Measurements from ENCODE around the gene NCAM1. TPM values are rescaled to one million over a fixed set of nuclear protein-coding genes. Genes with fewer than 3 reads are reported as not detected.

NCAM1 gene
- total RNA-seq, 1 experiment from 2014 or later, result 0.22 TPM

DNA sequence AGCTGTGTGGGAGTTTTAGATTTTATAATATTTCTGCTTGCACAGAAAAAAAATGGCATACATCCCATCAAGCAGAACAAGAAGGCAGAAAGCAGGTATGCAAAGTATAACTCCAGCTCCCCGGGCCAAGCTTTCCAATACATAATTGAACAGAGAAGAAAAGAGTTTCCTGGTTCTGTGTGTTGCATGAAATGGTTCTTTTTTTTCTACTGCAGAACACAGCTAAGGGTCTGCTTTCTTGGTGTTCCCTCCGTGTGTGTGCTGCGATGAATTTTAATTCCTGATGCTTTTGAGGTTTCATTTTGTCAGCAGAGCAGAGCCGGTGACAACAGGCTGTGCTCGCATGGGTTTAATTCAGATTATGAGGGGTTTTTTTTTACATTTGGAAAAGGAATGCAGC is 282.5 kb downstream of the NCAM1 start:
- Histone ChIP-seq H3K9ac (ENCODE audit: low read length) (no peak overlapping the region), H3K27me3 (ENCODE audit: insufficient read depth, low read length) (peaks cover 81% of the 10 kb centered on the region), H3K36me3 (ENCODE audit: control insufficient read depth in 1 of 2, insufficient read depth in 2 of 2, low read length in 2 of 2) (no peaks in the 10 kb centered on the region), H3K4me3 (replicated peaks in 1 of 2; ENCODE audit: low read depth in 1 of 2, low read length in 2 of 2) (no peak overlapping the region), H3K79me2 (ENCODE audit: insufficient read depth, low read length) (no peaks in the 10 kb centered on the region), H3K9me3 (ENCODE audit: control insufficient read depth in 1 of 2, insufficient read depth in 1 of 2, low read depth in 1 of 2, low read length in 2 of 2) (no peaks in the 10 kb centered on the region), H4K20me1 (ENCODE audit: insufficient read depth) (no peaks in the 10 kb centered on the region), H3K4me2 (ENCODE audit: low read length) (no peak overlapping the region), H3K9me2 (ENCODE audit: insufficient read depth) (no peaks in the 10 kb centered on the region), H3K4me1 (ENCODE audit: control insufficient read depth in 1 of 2, insufficient read depth in 2 of 2, low read length in 2 of 2) (no peaks in the 10 kb centered on the region), H2AFZ (ENCODE audit: low read depth, low read length, poor library complexity, severe bottlenecking) (no peak overlapping the region), H3K27ac (ENCODE audit: low read depth, low read length) (no peak overlapping the region)
- POLR2A ChIA-PET, result no interaction called here
- CTCF ChIA-PET, result no interaction called here
- intact Hi-C loops (cut with micrococcal nuclease), result no loop called here
- RAD21 ChIA-PET (ENCODE audit: low non-redundant PET in 1 of 2, low total read pairs in 2 of 2, uncharacterized antibody in 2 of 2, unreplicated experiment in 2 of 2), result no interaction called here
- BruUV-seq (replicated peaks), result no TSS peak
- TF ChIP-seq YY1 (IDR thresholded peaks at IDR 0.05; ENCODE audit: extremely low read depth, insufficient replicate concordance, low read depth, low read length) (no peak), POLR2A (IDR thresholded peaks at IDR 0.05; ENCODE audit: borderline replicate concordance, extremely low read depth, insufficient read depth, insufficient read length) (no peak), EZH2 (IDR thresholded peaks at IDR 0.05) (no peak), POLR2AphosphoS5 (IDR thresholded peaks at IDR 0.05; ENCODE audit: low read depth, low read length) (no peak), SIN3A (IDR thresholded peaks at IDR 0.05; ENCODE audit: low read depth) (no peak), SRF (IDR thresholded peaks at IDR 0.05; ENCODE audit: low read depth) (no peak), CBX3 (IDR thresholded peaks at IDR 0.05; ENCODE audit: low read depth) (no peak)
- TF ChIP-seq, protein P1, sequence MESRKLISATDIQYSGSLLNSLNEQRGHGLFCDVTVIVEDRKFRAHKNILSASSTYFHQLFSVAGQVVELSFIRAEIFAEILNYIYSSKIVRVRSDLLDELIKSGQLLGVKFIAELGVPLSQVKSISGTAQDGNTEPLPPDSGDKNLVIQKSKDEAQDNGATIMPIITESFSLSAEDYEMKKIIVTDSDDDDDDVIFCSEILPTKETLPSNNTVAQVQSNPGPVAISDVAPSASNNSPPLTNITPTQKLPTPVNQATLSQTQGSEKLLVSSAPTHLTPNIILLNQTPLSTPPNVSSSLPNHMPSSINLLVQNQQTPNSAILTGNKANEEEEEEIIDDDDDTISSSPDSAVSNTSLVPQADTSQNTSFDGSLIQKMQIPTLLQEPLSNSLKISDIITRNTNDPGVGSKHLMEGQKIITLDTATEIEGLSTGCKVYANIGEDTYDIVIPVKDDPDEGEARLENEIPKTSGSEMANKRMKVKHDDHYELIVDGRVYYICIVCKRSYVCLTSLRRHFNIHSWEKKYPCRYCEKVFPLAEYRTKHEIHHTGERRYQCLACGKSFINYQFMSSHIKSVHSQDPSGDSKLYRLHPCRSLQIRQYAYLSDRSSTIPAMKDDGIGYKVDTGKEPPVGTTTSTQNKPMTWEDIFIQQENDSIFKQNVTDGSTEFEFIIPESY (IDR thresholded peaks at IDR 0.05; ENCODE audit: extremely low read depth, insufficient replicate concordance, low read length), result no peak
- TF ChIP-seq, protein P2, sequence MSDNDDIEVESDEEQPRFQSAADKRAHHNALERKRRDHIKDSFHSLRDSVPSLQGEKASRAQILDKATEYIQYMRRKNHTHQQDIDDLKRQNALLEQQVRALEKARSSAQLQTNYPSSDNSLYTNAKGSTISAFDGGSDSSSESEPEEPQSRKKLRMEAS (IDR thresholded peaks at IDR 0.05), result no peak
- DNase-seq (ENCODE audit: low read depth, low spot score) (no peak), ATAC-seq (no peak)

DNA sequence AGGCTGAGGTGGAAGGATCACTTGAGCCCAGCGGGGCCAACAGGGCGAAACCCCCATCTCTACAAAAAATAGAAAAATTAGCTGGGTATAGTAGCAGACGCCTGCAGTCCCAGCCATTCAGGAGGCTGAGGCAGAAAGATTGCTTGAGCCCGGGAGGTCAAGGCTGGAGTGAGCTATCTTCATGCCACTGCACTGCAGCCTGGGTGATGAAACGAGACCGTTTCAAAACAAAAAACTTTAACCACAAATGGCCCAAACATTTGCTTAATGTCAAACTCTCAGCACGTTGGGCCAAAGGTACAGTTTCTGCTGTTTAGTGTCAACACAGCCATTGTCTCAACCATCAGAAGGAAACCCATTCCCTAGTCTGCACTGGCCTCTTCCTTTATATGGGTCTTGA is 284.0 kb downstream of the NCAM1 start:
- H3K36me3 ChIP-seq (ENCODE audit: control insufficient read depth in 1 of 2, insufficient read depth in 2 of 2, low read length in 2 of 2), result no peaks in the 10 kb centered on the region
- RAD21 ChIA-PET (ENCODE audit: low non-redundant PET in 1 of 2, low total read pairs in 2 of 2, uncharacterized antibody in 2 of 2, unreplicated experiment in 2 of 2), result no interaction called here
- TF ChIP-seq SRF (IDR thresholded peaks at IDR 0.05; ENCODE audit: low read depth) (no peak), ZNF274 (IDR thresholded peaks at IDR 0.05; ENCODE audit: low read depth, low read length) (no peak), POLR2AphosphoS5 (IDR thresholded peaks at IDR 0.05; ENCODE audit: low read depth, low read length) (no peak)
- TF ChIP-seq, protein P3, sequence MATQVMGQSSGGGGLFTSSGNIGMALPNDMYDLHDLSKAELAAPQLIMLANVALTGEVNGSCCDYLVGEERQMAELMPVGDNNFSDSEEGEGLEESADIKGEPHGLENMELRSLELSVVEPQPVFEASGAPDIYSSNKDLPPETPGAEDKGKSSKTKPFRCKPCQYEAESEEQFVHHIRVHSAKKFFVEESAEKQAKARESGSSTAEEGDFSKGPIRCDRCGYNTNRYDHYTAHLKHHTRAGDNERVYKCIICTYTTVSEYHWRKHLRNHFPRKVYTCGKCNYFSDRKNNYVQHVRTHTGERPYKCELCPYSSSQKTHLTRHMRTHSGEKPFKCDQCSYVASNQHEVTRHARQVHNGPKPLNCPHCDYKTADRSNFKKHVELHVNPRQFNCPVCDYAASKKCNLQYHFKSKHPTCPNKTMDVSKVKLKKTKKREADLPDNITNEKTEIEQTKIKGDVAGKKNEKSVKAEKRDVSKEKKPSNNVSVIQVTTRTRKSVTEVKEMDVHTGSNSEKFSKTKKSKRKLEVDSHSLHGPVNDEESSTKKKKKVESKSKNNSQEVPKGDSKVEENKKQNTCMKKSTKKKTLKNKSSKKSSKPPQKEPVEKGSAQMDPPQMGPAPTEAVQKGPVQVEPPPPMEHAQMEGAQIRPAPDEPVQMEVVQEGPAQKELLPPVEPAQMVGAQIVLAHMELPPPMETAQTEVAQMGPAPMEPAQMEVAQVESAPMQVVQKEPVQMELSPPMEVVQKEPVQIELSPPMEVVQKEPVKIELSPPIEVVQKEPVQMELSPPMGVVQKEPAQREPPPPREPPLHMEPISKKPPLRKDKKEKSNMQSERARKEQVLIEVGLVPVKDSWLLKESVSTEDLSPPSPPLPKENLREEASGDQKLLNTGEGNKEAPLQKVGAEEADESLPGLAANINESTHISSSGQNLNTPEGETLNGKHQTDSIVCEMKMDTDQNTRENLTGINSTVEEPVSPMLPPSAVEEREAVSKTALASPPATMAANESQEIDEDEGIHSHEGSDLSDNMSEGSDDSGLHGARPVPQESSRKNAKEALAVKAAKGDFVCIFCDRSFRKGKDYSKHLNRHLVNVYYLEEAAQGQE (IDR thresholded peaks at IDR 0.05; ENCODE audit: low read depth), result no peak
- TF ChIP-seq, protein P1 (IDR thresholded peaks at IDR 0.05; ENCODE audit: extremely low read depth, insufficient replicate concordance, low read length), result no peak

More for the DNA sequence above, 284.0 kb downstream of the NCAM1 start:
- no peak overlapping the region for H3K27ac ChIP-seq (ENCODE audit: low read depth, low read length)
- H3K9me3 ChIP-seq (ENCODE audit: control insufficient read depth in 1 of 2, insufficient read depth in 1 of 2, low read depth in 1 of 2, low read length in 2 of 2), result no peaks in the 10 kb centered on the region
- no peaks in the 10 kb centered on the region for H3K79me2 ChIP-seq (ENCODE audit: insufficient read depth, low read length)
- DNase-seq (ENCODE audit: low read depth, low spot score), result no peak
- H3K9me2 ChIP-seq (ENCODE audit: insufficient read depth), result no peaks in the 10 kb centered on the region
- intact Hi-C loops (cut with micrococcal nuclease), result no loop called here
- no peak overlapping the region for H3K9ac ChIP-seq (ENCODE audit: low read length)
- H3K27me3 ChIP-seq (ENCODE audit: insufficient read depth, low read length), result peaks cover 83% of the 10 kb centered on the region
- no peak overlapping the region for H2AFZ ChIP-seq (ENCODE audit: low read depth, low read length, poor library complexity, severe bottlenecking)
- ChIA-PET POLR2A (no interaction called here), CTCF (no interaction called here)
- ATAC-seq, result no peak
- H4K20me1 ChIP-seq (ENCODE audit: insufficient read depth), result no peaks in the 10 kb centered on the region
- no TSS peak for BruUV-seq (replicated peaks)
- H3K4me1 ChIP-seq (ENCODE audit: control insufficient read depth in 1 of 2, insufficient read depth in 2 of 2, low read length in 2 of 2), result no peaks in the 10 kb centered on the region
- H3K4me3 ChIP-seq (replicated peaks in 1 of 2; ENCODE audit: low read depth in 1 of 2, low read length in 2 of 2), result no peak overlapping the region
- no peak overlapping the region for H3K4me2 ChIP-seq (ENCODE audit: low read length)
